Measurements from ENCODE around the gene NOP58.
"Not testable (repeated sequence)": the region's sequence is repeated elsewhere in the genome, so short reads cannot be mapped to it uniquely, and the experiment has no call there.

Gene NOP58

GRCh38 chr2:202311823-202312388, 46.3 kb downstream of the NOP58 start:
- no peak for DNase-seq

- no peak for DNase-seq
These were observed 48.6 kb downstream of the NOP58 start for GRCh38 chr2:202314116-202314515.

- peak; percentile 66 for DNase-seq
These were observed 51.7 kb downstream of the NOP58 start for GRCh38 chr2:202317080-202317857.

- DNase-seq: not testable (repeated sequence)
These were observed 54.8 kb downstream of the NOP58 start for GRCh38 chr2:202320362-202320761.

- DNase-seq: no peak
These were observed 56.9 kb downstream of the NOP58 start for GRCh38 chr2:202322435-202322834.

- no peak for DNase-seq
These were observed 62.3 kb downstream of the NOP58 start for GRCh38 chr2:202327858-202328257.

- DNase-seq: no peak
These were observed 70.4 kb downstream of the NOP58 start for GRCh38 chr2:202335791-202336467.

GRCh38 chr2:202337151-202337550, 71.6 kb downstream of the NOP58 start:
- DNase-seq: no peak

- no peak for DNase-seq
These were observed 72.3 kb downstream of the NOP58 start for GRCh38 chr2:202337706-202338346.

- DNase-seq: no peak
These were observed 73.7 kb downstream of the NOP58 start for GRCh38 chr2:202339071-202339870.

- DNase-seq: no peak
These were observed 78.6 kb downstream of the NOP58 start for GRCh38 chr2:202344178-202344577.

- DNase-seq: no peak
These were observed 80.6 kb downstream of the NOP58 start for GRCh38 chr2:202346180-202346579.

All from NCI-H1105 (cell line).